Parathyroid adenoma (tissue), 2 donors: ENCODE data around the gene POLR2F.

Source experiments
- H2AFZ ChIP-seq: fragments of 300-600 bp; sonication (generic); one replicate; pipeline ENCODE4 v1.7.0; 2017; ENCODE audit warnings: antibody characterized with exemption, mild to moderate bottlenecking
- H3K27ac ChIP-seq: fragments of 300-600 bp; sonication (generic); one replicate; pipeline ENCODE4 v1.7.0; 2017
- H3K27me3 ChIP-seq: fragments of 300-600 bp; sonication (generic); one replicate; pipeline ENCODE4 v1.7.0; 2017; ENCODE audit warnings: low read length; ENCODE audit not compliant: control insufficient read depth, insufficient read depth
- H3K36me3 ChIP-seq: fragments of 300-600 bp; sonication (generic); one replicate; pipeline ENCODE4 v1.7.0; 2017; ENCODE audit warnings: low read length; ENCODE audit not compliant: control insufficient read depth, insufficient read depth
- H3K4me1 ChIP-seq: fragments of 300-600 bp; sonication (generic); one replicate; pipeline ENCODE4 v1.7.0; 2017; ENCODE audit warnings: control low read depth
- H3K4me2 ChIP-seq: fragments of 300-600 bp; sonication (generic); one replicate; pipeline ENCODE4 v1.7.0; 2017; ENCODE audit warnings: low read length
- H3K4me3 ChIP-seq: fragments of 300-600 bp; sonication (generic); one replicate; pipeline ENCODE4 v1.7.0; 2017; ENCODE audit warnings: low read depth, low read length
- H3K79me2 ChIP-seq: fragments of 300-600 bp; sonication (generic); one replicate; pipeline ENCODE4 v1.7.0; 2017; ENCODE audit warnings: control low read depth
- H3K9ac ChIP-seq: fragments of 300-600 bp; sonication (generic); one replicate; pipeline ENCODE4 v1.7.0; 2017; ENCODE audit warnings: mild to moderate bottlenecking
- H3K9me3 ChIP-seq: fragments of 300-600 bp; sonication (generic); one replicate; pipeline ENCODE4 v1.7.0; 2017; ENCODE audit warnings: low read length; ENCODE audit not compliant: control insufficient read depth
- CTCF ChIP-seq: fragments of 300-600 bp; sonication (generic); IDR thresholded peaks from one replicate; pipeline ENCODE4 v1.7.0; 2017; ENCODE audit warnings: antibody characterized with exemption, mild to moderate bottlenecking
- donor health status: primary hyperparathyroidism.

Gene POLR2F

GRCh38 chr22:37999640-38000272 lies 46.3 kb downstream of the POLR2F start:
- no peak overlapping the region for H3K4me3 ChIP-seq
- no peak overlapping the region for H3K9ac ChIP-seq
- no peaks in the 10 kb centered on the region for H3K4me1 ChIP-seq
- TF ChIP-seq CTCF, result no peak
- no peak overlapping the region for H3K4me2 ChIP-seq
- no peaks in the 10 kb centered on the region for H3K27me3 ChIP-seq
- no peaks in the 10 kb centered on the region for H3K9me3 ChIP-seq
- H3K27ac ChIP-seq, result no peak overlapping the region
- H3K36me3 ChIP-seq, result no peaks in the 10 kb centered on the region
- H3K79me2 ChIP-seq, result no peaks in the 10 kb centered on the region
- H2AFZ ChIP-seq, result no peak overlapping the region

GRCh38 chr22:38005943-38006342 lies 52.4 kb downstream of the POLR2F start:
- Histone ChIP-seq H3K79me2 (no peaks in the 10 kb centered on the region), H3K4me2 (no peak overlapping the region), H3K4me1 (no peaks in the 10 kb centered on the region), H2AFZ (no peak overlapping the region), H3K27ac (no peak overlapping the region), H3K36me3 (no peaks in the 10 kb centered on the region), H3K27me3 (no peaks in the 10 kb centered on the region), H3K9me3 (no peaks in the 10 kb centered on the region), H3K4me3 (no peak overlapping the region), H3K9ac (no peak overlapping the region)
- no peak for TF ChIP-seq CTCF

- no peak overlapping the region for H3K9ac ChIP-seq
- H3K4me1 ChIP-seq, result no peaks in the 10 kb centered on the region
- no peak overlapping the region for H3K4me2 ChIP-seq
- no peaks in the 10 kb centered on the region for H3K36me3 ChIP-seq
- H2AFZ ChIP-seq, result no peak overlapping the region
- no peaks in the 10 kb centered on the region for H3K27me3 ChIP-seq
- no peak for TF ChIP-seq CTCF
- no peaks in the 10 kb centered on the region for H3K79me2 ChIP-seq
- H3K27ac ChIP-seq, result no peak overlapping the region
- H3K4me3 ChIP-seq, result no peak overlapping the region
- H3K9me3 ChIP-seq, result no peaks in the 10 kb centered on the region
Observed at GRCh38 chr22:38006906-38007305, 53.4 kb downstream of the POLR2F start.

GRCh38 chr22:38007330-38007902 lies 53.9 kb downstream of the POLR2F start:
- H3K4me3 ChIP-seq, result no peak overlapping the region
- TF ChIP-seq CTCF, result no peak
- no peak overlapping the region for H3K27ac ChIP-seq
- no peak overlapping the region for H2AFZ ChIP-seq
- no peaks in the 10 kb centered on the region for H3K4me1 ChIP-seq
- H3K9me3 ChIP-seq, result no peaks in the 10 kb centered on the region
- no peaks in the 10 kb centered on the region for H3K27me3 ChIP-seq
- H3K79me2 ChIP-seq, result no peaks in the 10 kb centered on the region
- no peaks in the 10 kb centered on the region for H3K36me3 ChIP-seq
- H3K4me2 ChIP-seq, result no peak overlapping the region
- no peak overlapping the region for H3K9ac ChIP-seq
